Fibroblast of skin of left quadriceps (primary cell): Measurements from ENCODE around the gene DNAL1.

ENCODE experiments used
- DNase-seq, 2 experiments: peaks; one replicate each; pipeline ENCODE4 v3.0.0-alpha.2; 2013; ENCODE audit warnings: low read depth in 2 of 2

Gene DNAL1

DNA sequence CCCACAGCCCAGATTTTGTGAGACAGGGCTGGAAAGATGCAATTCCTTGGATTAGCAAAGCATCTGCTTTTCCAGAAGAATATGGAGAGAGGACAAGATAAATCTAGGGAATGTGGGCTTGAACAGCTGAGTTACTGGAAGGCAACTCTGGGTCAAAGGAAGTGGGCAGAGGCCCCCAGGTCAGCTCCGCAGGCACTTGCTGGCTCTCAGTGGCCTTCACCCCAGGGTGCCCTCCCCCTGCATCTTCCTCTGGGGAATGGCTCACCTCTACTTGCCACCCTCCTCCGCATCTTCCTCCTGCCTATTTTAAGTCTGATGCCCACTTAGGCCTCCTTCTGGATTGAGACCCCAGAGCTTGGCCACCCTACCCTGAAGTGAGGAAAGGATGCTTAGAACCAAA lies 79.9 kb downstream of the DNAL1 start:
- no peak for DNase-seq

DNA sequence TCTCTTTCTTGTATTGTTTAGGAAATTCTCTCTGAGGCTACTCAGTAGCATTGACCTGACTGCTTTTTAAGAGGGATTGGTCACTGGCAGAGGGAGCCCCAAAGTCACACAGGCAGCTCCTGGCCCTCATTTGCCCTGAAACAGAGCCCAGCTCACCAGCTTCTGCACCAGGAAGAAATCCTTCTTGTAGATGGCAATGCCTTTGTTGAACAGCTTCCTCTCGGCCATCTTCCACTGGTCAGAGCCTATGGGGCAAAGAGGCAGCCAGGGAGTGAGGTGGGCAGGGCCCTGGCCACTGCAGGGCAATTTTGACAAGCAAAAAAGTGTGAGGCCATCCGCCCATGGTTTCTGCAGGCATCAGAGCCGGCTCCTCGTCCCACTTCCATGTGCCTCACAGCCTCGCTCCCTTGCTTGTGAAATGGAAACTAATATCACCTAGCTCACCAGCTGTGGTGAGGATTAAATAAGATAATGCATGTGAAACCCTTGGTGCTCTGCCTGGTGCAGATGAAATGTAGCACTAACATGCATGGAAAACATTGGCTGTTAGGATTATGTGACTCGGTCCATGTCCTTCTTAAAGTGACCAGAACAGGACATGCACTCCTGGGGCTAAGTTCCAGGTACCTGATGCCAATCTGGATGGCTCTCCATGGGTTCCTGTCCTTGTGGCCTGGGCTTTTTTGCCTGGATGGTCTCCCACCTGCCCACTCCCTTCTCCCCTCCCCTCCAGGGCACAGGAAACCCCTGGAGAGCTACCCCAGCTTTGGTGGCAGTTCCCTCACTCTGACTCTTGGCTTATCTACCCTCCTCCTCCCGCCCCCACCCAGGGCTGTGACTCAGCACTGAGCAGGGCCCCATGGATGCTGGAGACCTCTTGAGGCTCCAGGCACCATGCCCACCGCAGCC lies 80.6 kb downstream of the DNAL1 start:
- DNase-seq: no peak

DNA sequence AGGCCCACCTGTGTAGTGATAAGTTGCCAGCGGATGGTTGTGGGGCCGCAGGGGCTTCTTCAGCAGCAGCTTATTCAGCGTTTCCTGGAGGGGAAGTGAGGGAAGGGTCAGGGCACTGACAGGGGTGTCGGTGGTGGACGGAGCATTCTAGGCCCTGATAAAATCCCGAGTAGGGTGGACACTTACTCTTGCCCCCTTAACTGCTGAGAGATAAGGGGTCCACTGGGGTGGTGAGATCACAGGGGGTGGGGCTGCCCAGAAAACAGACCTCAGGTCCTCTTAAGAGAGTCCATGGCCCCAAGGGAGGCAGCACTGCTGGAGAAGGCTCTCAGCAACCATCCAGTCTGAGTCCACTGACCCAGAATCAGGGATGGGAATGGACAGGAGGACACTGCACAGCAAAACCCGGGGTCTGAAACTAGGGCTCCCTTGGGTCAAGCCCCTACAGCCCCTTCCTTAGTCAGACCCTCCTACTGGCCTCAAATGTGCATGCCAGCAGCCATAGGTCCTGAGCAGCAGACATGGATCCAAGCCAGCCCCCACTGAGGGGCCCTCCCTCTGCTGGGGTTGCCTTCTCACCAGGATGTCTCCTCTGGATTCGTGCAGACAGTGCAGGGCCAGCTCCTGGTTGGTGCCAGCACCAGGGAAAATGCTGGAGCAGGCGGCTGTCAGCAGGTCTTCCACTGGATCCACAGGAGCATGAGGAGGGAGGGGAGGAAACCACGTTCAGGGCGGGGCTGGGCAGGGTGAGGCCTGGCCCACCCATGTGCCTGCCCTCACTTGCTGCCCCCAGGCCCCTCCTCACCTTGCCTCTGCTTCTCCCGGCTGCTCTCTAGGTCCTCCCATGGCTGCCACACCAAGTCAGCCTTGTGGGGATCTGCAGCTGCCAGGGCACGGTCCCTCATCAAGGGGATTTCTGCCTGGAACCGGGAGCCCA lies 81.5 kb downstream of the DNAL1 start:
- DNase-seq: no peak

DNA sequence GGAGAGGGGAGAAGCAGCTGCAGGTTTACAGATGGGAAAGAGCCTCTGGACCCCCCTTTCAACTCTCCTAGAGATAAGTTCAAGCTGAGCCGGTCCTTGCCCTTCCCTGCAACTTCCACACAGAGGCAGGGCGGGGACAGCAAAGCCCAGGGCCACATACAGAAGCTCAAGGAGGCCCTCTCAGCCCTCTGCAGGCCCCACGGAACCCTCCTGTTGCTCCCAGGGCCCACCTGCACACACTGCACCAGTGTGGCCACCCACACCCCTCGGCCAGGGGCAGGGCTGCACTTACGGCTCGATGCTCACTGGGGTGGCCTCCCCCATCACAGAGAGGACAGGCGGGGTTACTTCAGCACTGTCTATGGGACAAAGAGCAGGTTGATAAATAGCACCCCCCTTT lies 82.4 kb downstream of the DNAL1 start:
- no peak for DNase-seq

DNA sequence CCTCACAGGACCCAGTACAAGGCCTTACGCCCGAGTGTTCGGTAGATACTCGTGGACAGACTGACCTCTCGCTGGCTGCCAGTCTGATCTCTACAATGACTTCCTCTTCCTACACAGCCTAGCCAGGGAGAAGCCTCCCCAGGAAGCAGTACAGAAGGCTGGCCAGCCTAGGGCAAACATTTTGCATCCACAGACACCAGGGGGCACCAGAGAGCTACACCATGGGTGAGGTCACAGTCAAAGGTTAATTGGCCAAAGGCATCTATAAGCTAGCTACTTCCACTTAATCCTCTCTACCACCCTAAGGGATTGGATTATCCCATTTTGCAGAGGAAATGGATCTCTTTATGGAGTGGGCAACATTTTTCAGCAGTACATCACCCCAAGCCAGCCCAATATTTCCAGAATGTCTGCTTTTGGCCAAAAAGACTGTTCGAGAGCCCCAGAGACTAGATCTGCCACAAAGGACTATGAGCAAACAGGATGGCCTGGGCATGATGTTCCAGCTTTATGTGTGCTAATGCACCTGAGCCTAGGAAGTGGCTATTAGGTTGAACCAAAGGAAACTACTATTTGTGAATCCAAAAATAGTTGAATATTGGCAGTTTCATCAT lies 84.0 kb downstream of the DNAL1 start:
- no peak for DNase-seq

DNA sequence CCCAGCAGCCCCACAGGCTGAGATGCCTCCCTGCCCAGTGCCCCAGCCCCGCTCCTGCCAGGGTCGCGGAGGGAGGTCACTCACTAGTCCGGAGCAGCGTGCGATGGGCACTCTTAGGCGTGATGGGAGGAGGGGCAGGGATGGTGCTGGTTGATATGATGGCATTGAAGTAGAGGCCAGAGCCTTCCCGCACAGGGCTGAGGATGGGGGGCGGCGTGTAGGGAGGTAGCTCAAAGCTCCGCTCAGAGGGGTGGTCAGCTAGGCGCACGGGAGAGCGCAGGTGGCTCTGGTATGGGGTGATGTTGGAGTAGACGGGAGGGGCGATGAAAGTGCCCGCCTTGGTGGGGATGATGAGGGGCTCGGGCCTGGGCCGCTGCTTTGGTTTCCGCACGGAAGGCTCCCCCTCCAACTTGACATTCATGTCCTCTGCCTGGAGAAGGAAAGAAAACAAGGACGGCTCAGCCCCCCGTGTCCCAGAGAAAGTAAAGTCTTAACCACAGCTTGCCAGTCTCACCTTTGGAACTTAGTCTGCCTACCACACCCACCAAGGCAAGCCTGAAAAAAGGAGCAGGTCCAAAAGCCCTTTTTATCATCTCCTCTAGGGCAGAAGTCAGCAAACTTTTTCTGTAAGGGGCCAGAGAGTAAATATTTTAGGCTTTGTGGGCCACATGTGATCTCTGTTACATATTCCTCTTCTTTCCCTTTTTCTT lies 84.9 kb downstream of the DNAL1 start:
- no peak for DNase-seq

DNA sequence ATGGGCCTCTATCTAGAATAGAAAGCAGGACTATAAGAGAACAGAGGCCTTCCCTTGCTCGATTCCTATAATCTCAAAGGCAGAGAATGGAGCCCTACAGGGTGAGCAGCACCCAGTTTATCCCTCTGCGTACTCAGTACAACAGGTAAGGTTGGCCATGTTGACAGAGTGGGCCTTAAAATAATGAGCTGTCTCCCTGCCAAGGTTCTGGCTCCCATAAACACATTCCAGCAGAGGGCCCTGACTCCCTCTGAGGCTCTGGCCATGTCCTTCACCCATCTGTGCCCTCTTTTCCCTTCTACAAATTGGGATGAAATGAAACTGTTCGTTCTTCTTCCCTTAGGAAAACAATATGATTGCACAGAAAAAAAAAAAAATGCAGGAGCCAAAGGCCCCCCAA lies 86.3 kb downstream of the DNAL1 start:
- DNase-seq: no peak

DNA sequence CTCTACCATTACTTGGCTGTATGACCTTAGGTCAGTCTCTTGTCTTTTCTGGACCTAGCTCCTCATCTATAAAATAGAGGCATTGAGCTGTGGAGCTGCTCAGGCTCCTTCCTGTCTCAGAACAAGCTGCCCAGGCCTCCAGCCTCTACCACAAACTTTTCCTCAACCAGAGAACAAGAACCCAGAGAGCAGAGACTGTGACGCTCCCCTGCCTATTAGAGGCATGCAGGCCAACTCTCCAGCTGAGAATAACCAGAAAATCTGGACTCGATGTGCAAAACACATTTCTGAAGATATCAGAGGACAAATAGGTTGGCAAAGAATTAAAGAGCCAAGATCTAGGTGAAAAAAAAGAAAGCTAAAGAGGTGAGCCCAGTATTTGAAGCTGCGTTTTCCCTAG lies 87.2 kb downstream of the DNAL1 start:
- no peak for DNase-seq

DNA sequence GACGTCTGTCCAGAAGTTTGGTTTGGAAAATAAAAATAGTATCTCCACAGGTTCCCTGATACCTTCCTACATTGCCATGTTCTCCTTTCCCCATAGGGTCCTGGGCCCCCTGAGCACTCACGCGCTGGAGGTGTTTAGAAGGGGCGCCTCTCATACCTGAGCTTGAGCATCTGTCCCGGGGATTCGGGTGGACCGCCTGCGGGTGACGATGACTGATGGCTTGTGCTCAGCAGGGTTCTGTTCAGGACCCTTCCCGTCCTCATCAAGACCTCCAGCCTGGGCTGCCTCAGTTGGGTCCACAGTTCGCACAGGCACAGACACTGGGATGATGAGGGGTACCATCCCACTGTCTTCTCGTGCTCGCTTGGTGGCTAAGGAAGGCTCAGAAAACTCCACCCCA lies 92.1 kb downstream of the DNAL1 start:
- DNase-seq: no peak

DNA sequence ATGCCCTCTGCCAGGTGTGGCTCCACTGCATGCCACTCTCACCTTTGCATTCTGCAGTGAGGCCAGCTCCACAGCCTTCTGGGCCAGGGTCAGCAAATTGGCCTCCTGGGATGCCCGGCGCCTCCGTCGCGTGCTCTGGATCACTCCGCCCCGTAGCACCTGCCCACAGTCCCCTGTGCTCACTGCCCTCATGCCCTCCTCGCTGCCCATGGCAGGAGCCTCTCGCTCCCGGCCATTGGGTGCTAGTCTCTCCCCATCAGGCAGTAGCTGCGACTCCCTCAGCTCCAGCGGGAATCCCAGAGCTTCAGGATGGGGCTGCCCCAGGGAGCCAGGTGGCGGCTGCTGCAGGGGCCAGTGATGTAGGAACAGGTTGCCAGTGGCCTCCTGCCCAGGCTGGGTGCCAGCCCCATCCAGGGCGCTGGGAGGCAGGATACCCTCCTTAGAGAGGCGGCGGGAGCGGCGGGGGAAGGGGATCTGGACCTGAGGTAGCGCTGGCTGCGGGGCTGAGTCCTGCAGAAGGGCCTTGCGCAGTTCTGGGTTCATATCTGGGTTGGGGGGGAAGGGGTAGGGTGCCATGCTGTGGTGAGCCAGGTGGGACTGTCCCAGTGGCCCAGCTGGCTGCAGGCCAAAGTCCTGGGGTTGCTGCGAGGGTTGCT lies 93.9 kb downstream of the DNAL1 start:
- no peak for DNase-seq

DNA sequence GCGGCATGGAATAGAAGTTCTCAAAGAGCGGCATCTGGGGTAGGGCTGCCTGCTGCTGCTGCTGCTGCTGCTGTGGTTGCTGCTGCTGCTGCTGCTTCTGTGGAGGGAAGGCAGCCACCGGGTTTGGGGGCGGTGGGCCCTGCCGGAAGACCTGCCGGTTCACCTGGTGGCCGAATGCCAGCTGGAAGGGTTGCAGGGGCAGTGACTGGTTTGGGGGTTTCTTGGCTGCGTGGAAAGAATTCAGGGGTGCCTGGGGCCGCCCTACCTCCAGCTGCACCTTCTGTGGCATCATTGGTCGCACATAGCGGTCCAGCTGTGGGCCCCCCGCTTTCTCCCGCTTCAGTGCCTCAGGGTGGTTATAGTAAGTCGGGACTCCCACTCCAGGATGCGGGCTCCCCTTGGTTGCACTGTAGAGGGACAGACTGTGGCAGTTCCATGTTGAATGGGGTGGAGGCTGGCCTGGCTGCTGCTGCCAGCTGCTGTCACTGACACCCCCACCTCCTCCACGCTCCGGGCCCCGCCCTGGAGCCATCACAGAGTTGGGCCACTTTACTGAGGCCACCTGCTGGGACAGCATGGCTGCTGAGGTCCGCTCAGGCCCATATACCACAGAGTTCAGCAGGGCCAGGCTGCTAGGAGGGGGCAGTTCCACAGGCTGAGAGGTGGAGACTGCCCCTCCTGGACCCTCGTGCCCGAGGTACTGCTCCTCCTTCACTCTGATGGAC lies 94.5 kb downstream of the DNAL1 start:
- no peak for DNase-seq

DNA sequence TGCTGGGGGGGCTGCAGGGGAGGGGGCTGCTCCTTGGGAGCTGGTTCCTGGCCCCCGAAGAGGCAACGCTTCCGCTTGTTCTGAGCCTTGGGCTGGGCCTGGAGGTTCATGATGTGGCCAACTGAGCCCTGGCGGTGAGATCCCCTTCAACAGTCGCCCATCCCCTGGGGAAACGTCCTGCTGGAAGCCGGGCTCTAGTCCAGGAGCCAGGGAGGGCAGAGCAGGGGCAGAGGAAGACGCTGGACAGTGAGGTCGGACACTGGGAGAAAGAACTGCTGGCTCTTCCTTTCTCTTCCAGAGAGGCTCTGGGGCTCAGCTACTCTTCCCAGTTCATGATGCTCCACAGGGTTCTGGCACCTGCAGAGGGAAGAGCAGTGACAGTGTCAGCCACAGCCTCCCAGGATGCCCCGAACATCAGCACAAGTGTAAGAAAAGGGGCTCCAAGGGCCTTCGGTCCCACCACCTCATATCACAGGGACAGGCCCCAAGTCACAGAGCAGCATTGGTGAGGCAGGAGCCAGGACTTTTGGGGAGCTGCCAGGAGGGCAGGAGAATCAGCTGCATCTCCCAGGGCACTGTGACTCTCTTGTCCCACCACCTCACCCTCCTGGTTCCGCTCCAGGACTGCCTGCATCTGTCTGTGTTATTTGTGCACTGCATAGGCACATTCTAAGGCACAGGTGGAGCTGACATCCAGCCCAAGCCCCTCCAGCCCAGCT lies 95.3 kb downstream of the DNAL1 start:
- DNase-seq: no peak

DNA sequence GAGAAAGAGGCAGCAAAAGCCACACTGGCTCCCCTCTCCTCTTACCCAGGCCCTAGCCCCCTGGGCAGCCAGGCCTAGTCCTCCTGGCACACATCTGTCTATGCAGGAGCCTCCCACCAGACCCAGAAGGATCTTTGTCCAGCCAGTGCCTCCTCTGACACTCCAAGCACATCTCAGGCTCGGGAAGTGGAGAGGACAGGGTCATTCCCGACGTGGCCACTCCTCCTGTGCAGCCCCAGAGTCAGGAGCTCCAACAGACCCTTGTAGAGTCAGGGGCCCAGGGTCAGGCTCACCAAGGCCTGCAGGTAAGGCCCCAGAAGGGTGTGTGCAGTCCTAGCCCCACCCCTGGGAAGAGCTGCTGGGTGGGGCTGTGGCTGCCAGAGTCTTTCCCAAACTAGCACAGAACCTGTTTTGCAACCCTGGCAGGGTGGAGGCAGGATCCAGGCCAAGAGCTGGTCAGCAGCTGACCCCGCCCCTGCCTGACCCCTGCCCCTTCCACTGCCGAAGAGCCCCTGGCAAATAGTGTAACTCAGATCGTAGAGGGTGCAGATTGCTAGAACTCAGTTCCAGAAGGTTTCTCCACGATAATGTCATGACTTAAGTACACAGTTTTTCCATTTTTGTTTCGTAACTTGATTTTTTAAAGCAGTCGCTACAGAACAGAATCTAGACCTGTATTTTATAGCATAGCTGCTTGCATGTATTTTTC lies 96.0 kb downstream of the DNAL1 start:
- no peak for DNase-seq

DNA sequence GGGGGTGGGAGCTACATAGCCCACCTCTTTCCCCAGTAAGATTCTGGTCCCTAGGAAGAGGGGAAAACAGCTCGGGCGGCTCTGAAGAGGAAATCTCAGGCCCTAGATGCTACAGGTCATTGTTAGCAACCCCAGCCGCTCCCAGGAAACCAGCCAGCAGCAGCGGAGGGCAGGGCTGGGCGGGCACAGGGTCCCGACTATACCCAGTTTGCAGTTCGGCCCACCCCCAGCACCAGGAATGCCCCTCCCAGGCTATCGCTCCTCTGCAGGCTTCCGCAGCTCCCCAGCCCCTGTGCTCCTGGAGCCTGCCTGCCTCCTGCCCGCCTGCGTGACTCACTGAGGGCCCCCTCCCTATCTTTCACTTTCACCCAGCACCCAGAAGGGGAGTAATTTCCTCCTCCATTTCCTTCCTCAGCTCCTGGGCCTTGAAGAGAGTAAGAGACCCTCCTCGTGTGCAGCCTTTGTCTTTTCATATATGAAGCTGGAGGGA lies 96.6 kb downstream of the DNAL1 start:
- DNase-seq: no peak

DNA sequence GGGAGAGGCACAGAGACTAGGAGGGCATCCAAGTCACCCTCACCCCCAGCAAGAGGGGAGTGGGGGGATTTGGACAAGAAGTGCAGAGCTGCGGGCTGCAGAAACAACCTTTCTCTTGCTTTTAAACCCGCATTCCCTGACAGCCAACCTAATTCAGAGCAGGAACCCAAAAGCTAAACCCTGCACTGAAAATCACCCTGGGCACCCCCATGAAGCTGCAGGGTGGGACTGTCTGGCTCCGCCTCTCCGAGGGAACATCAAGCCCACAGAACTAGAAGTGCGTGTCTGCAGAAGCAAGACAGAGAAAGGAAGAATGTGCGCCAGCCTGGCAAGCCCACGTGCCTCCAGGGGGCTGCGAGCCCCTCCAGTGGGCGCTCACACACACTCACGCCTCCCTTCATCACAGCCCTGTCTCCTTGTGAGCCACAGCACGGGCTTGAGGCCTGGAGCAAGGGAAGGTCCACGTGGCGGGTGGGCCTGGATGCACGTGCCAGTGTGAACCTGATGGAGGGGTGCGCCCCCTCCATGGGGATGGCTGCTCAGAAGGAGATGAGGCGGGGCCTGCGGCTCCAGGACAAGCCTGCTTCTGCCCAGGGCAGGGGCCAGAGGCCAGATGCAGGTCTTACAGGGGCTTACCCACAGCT lies 97.2 kb downstream of the DNAL1 start:
- DNase-seq: no peak

DNA sequence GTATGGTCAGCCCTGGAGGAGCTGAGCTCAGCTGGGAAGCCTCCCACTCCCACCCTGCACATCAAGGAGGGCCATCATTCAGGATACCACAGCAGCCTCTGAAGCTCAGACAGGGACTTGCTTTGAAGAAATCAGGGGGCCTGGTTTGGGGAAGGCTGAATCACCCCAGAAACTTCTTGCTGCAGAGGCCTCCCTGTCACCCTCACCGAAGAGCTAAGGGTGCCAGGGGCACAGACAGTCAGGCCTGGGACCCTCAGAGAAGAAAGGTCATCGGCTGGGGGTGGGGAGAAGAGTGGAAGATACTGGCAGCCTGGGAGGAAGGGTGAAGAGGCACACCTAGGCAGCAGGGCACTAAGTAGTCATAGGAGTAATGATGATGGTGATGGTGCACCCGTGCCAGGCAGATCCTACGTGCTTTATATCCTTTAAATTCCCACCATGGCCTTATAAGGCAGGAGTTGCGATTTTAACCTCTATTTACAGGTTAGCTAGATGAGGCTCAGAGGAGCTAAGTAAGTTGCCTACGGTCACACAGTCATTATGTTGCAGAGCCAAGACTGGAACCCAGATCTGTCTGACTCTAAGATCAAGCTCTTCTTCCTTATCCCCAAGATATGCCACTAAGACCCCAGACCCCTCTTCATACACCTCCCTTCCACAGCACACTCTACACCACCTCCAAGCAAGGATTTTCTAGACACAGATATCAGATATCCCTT lies 97.9 kb downstream of the DNAL1 start:
- DNase-seq: no peak

DNA sequence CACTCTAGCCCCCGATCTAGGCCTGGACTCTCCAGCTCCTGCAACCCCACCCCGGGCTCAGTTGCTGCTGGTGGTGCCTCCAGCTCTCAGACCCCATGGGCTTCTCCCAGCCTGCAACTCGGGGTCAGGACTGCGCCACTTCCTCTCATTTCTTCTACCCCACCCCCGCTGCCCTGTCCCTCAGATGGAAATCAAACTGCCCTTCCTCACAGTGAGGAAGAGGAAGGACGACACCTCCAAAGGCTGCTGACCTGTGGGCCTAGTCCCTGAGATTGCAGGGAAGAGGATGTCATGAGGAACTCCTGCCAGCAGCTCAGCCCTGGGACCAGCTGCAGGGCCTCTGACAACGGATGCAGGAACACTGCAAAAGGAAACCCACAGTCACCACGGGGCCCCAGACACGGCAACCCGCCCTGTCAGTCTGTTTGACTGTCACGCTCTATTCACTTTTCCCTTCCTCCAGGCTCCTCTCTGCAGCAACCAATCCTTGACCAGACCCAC lies 98.7 kb downstream of the DNAL1 start:
- no peak for DNase-seq
